HL-60/S4 treated with retinoic acid at 250 ng/mL for 4 days and 3 days (cell line): ENCODE results near the gene RAI2.

Source experiments
- in situ Hi-C: fragments of 300-500 bp; cut with MboI; formaldehyde crosslinking; loops from 2 replicates; pipeline ENCODE4 v1.7.0; 2022; ENCODE audit warnings: low sequenced_read_pairs

Gene RAI2

GRCh38 chrX:17860811-17861488 is at the start of gene RAI2:
TSS of gene RAI2 (minus strand) at chrX:17861298. CDS start at chrX:17802010, 59,288 bp downstream.
- in situ Hi-C loops: no loop called here

GRCh38 chrX:17888421-17888820 is 27.3 kb upstream of the RAI2 start:
- in situ Hi-C loops: no loop called here

- in situ Hi-C loops: no loop called here
These were observed 21.6 kb upstream of the RAI2 start for GRCh38 chrX:17882680-17883079.

- in situ Hi-C loops: no loop called here
These were observed 17.1 kb upstream of the RAI2 start for GRCh38 chrX:17878028-17878670.

- in situ Hi-C loops: no loop called here
These were observed 15.0 kb upstream of the RAI2 start for GRCh38 chrX:17876135-17876534.

GRCh38 chrX:17869580-17869979 is 8.5 kb upstream of the RAI2 start:
- in situ Hi-C loops: no loop called here

- in situ Hi-C loops: no loop called here
These were observed 452 bp upstream of the RAI2 start for GRCh38 chrX:17861489-17862011.

- in situ Hi-C loops: no loop called here
These were observed 818 bp downstream of the RAI2 start for GRCh38 chrX:17860179-17860780.

- in situ Hi-C loops: no loop called here
These were observed 1.4 kb downstream of the RAI2 start for GRCh38 chrX:17859609-17860178.

GRCh38 chrX:17854531-17854930 is 6.6 kb downstream of the RAI2 start:
- in situ Hi-C loops: no loop called here

- in situ Hi-C loops: no loop called here
These were observed 7.0 kb downstream of the RAI2 start for GRCh38 chrX:17854069-17854468.

GRCh38 chrX:17851874-17852273 is 9.2 kb downstream of the RAI2 start:
- in situ Hi-C loops: no loop called here

- in situ Hi-C loops: no loop called here
These were observed 12.4 kb downstream of the RAI2 start for GRCh38 chrX:17848545-17849265.

- in situ Hi-C loops: no loop called here
These were observed 15.1 kb downstream of the RAI2 start for GRCh38 chrX:17846045-17846444.

- in situ Hi-C loops: no loop called here
These were observed 16.9 kb downstream of the RAI2 start for GRCh38 chrX:17844236-17844635.

GRCh38 chrX:17842769-17843525 is 18.2 kb downstream of the RAI2 start:
- in situ Hi-C loops: no loop called here

GRCh38 chrX:17839269-17839668 is 21.8 kb downstream of the RAI2 start:
- in situ Hi-C loops: no loop called here

GRCh38 chrX:17836830-17837229 is 24.3 kb downstream of the RAI2 start:
- in situ Hi-C loops: no loop called here

- in situ Hi-C loops: no loop called here
These were observed 27.1 kb downstream of the RAI2 start for GRCh38 chrX:17833954-17834353.

GRCh38 chrX:17831255-17831654 is 29.8 kb downstream of the RAI2 start:
- in situ Hi-C loops: no loop called here
